HepG2 (cell line): Measurements from ENCODE around the gene ZNF394. TPM values are rescaled to one million over a fixed set of nuclear protein-coding genes. Genes with fewer than 3 reads are reported as not detected.

Source experiments
- AGO1 ChIP-seq: fragments of 200-400 bp; formaldehyde crosslinking; IDR thresholded peaks from 2 replicates; pipeline ENCODE4 v1.6.1; 2017; ENCODE audit warnings: mild to moderate bottlenecking, low read depth, low read length, moderate library complexity; ENCODE audit not compliant: poor library complexity, severe bottlenecking
- ATF7-NPFF ChIP-seq: sonication (generic); formaldehyde crosslinking; IDR thresholded peaks from 2 replicates; pipeline ENCODE4 v1.8.1; 2023; ENCODE audit warnings: mild to moderate bottlenecking, low read depth, missing genetic modification reagents, moderate library complexity
- ELF3 ChIP-seq: IDR thresholded peaks from 2 replicates; pipeline ENCODE4 v1.6.1; 2016; ENCODE audit warnings: missing genetic modification reagents, missing compliant biosample characterization
- GATA4 ChIP-seq: sonication (generic); IDR thresholded peaks from 2 replicates; pipeline ENCODE4 v1.6.1; 2016; ENCODE audit warnings: antibody characterized with exemption, low read depth, borderline replicate concordance
- JDP2 ChIP-seq: sonication (generic); formaldehyde crosslinking; IDR thresholded peaks from 2 replicates; pipeline ENCODE4 v1.8.1; 2022; ENCODE audit warnings: missing genetic modification reagents, borderline replicate concordance
- NR3C1 ChIP-seq: sonication (generic); formaldehyde crosslinking; IDR thresholded peaks from 2 replicates; pipeline ENCODE4 v1.4.0; 2020; ENCODE audit warnings: missing genetic modification reagents
- PHF21A ChIP-seq: sonication (generic); formaldehyde crosslinking; IDR thresholded peaks from 2 replicates; pipeline ENCODE4 v1.5.0; 2020; ENCODE audit warnings: mild to moderate bottlenecking, missing genetic modification reagents
- RAD21 ChIP-seq: fragments of 450-650 bp; formaldehyde crosslinking; IDR thresholded peaks from 2 replicates; pipeline ENCODE4 v1.5.0; 2020; ENCODE audit warnings: mild to moderate bottlenecking
- SNAI1 ChIP-seq: sonication (generic); formaldehyde crosslinking; IDR thresholded peaks from 2 replicates; pipeline ENCODE4 v1.5.0; 2020; ENCODE audit warnings: mild to moderate bottlenecking, missing genetic modification reagents, borderline replicate concordance
- SRF ChIP-seq: IDR thresholded peaks from 2 replicates; pipeline ENCODE4 v1.6.1; 2011; ENCODE audit warnings: mild to moderate bottlenecking, low read depth, low read length, moderate library complexity
- TOPORS ChIP-seq: sonication (generic); formaldehyde crosslinking; IDR thresholded peaks from 2 replicates; pipeline ENCODE4 v1.8.0; 2023; ENCODE audit warnings: mild to moderate bottlenecking, missing genetic modification reagents
- U2AF1 ChIP-seq: fragments of 200-400 bp; formaldehyde crosslinking; optimal IDR thresholded peaks from 2 replicates; pipeline ENCODE3; 2017; ENCODE audit warnings: mild to moderate bottlenecking, low read depth, low read length
- ZBTB7A ChIP-seq: sonication (generic); formaldehyde crosslinking; IDR thresholded peaks from 2 replicates; pipeline ENCODE4 v1.8.0; 2022; ENCODE audit warnings: mild to moderate bottlenecking, missing genetic modification reagents
- ZBTB8A ChIP-seq: sonication (generic); formaldehyde crosslinking; IDR thresholded peaks from 2 replicates; pipeline ENCODE4 v1.4.0; 2020; ENCODE audit warnings: mild to moderate bottlenecking, low read depth, missing genetic modification reagents, borderline replicate concordance
- ZFAT ChIP-seq: sonication (generic); formaldehyde crosslinking; conservative IDR thresholded peaks from 2 replicates; pipeline ENCODE4 v1.8.1; 2023; ENCODE audit warnings: missing genetic modification reagents, inconsistent platforms
- ZFP36L2 ChIP-seq: sonication (generic); formaldehyde crosslinking; IDR thresholded peaks from 2 replicates; pipeline ENCODE4 v1.4.0; 2020; ENCODE audit warnings: missing genetic modification reagents
- ZMYM3 ChIP-seq: sonication (generic); formaldehyde crosslinking; IDR thresholded peaks from 2 replicates; pipeline ENCODE4 v1.5.1; 2020; ENCODE audit warnings: mild to moderate bottlenecking, missing genetic modification reagents
- ZNF569 ChIP-seq: sonication (generic); formaldehyde crosslinking; IDR thresholded peaks from 2 replicates; pipeline ENCODE4 v1.5.0; 2020; ENCODE audit warnings: mild to moderate bottlenecking, missing genetic modification reagents, moderate library complexity, borderline replicate concordance
- ZNF619 ChIP-seq: sonication (generic); formaldehyde crosslinking; IDR thresholded peaks from 2 replicates; pipeline ENCODE4 v1.4.0; 2020; ENCODE audit warnings: mild to moderate bottlenecking, missing genetic modification reagents
- ZNF775 ChIP-seq: sonication (generic); formaldehyde crosslinking; IDR thresholded peaks from 2 replicates; pipeline ENCODE4 v1.4.0; 2020; ENCODE audit warnings: missing genetic modification reagents, mild to moderate bottlenecking, moderate library complexity, borderline replicate concordance
- polyA plus RNA-seq, 8 experiments: library from polyadenylated mRNA; depleted of rRNA in 3 of 8; stranded (reverse) in 7 of 8; unstranded in 1 of 8; fragments of >200 nt; fragmentation: Illumina TruSeq in 4 of 8; extraction: Trizol in 4 of 8; gene quantifications; 2 replicates each; pipeline versions ENCODE4 v1.2.1 to v1.2.3, GENCODE V29; 2011 to 2016; ENCODE audit warnings: low read depth in 4 of 8, missing spikeins in 1 of 8, mixed read lengths in 1 of 8; ENCODE audit not compliant: insufficient read depth in 1 of 8
- total RNA-seq, 5 experiments: library from RNA; depleted of rRNA; stranded (reverse); fragments of >200 nt; fragmentation: Illumina TruSeq; extraction: Trizol; gene quantifications; 2 replicates each; pipeline ENCODE4 v1.2.3, GENCODE V29; 2016; ENCODE audit warnings: low read depth in 1 of 5
- TF ChIP-seq, protein P1 (sequence below): fragments of 450-650 bp; IDR thresholded peaks from 2 replicates; pipeline ENCODE4 v1.6.1; 2017; ENCODE audit warnings: mild to moderate bottlenecking
- TF ChIP-seq, protein P2 (sequence below): sonication (generic); formaldehyde crosslinking; IDR thresholded peaks from 2 replicates; pipeline ENCODE4 v1.8.0; 2022; ENCODE audit warnings: mild to moderate bottlenecking, missing genetic modification reagents, borderline replicate concordance
- TF ChIP-seq, protein P3 (sequence below): sonication (generic); formaldehyde crosslinking; IDR thresholded peaks from 2 replicates; pipeline ENCODE4 v1.8.0; 2022; ENCODE audit warnings: missing genetic modification reagents, low read depth, mild to moderate bottlenecking, borderline replicate concordance
- TF ChIP-seq, protein P4 (sequence below): sonication (generic); formaldehyde crosslinking; IDR thresholded peaks from 2 replicates; pipeline ENCODE4 v1.4.0; 2020; ENCODE audit warnings: missing genetic modification reagents
- TF ChIP-seq, protein P5 (sequence below): sonication (generic); formaldehyde crosslinking; IDR thresholded peaks from 2 replicates; pipeline ENCODE4 v1.8.1; 2023; ENCODE audit warnings: missing genetic modification reagents, mild to moderate bottlenecking, borderline replicate concordance

ZNF394 gene
- total and polyA plus RNA-seq, 2 of the 13 experiments (the other 11 are each of a cell fraction or from before 2014, with no cell fraction given), result 7.8 to 19.6 TPM

DNA sequence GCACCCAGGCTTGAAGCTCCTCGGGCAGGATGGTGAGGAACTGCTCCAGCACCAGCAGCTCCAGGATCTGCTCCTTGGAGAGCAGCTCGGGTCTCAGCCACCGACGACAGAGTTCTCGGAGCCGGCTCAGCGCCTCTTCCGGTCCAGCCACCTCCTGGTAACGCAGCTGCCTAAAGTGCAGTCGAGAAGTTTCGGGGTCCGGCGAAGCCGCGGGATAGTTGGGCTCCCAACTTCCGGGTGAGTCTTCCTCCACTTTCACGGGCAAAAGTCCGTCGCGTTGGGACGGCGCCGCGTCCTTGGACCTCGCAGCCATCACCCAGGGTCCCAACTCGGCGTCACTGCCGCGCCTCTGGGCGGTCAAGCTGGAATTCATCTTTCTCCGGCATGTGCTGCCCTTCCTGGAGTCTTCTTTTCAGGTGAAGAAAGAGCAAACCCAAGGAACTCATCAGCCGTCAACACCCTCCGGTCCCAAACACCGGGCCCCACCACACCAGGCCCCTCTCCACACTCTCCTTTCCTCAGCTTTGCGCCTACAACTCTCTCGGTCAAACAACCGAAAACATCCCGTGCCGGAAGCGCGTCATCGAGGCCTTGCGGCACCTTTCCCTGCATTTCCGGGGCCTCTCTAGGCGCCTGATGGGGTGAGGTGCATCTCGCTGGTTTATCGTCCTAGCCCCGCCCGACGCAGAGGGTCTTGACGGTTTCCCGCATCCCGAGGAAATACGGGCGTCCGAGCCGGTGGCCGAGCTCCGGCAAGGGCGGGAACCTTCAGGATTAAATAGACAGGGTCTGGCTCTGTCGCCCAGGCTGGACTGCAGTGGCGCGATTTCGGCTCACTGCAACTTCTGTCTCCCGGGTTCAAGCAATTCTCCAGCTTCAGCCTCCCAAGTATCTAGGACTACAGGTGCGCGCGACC is at the start of gene ZNF394 (continued):
- TF ChIP-seq, protein P1, sequence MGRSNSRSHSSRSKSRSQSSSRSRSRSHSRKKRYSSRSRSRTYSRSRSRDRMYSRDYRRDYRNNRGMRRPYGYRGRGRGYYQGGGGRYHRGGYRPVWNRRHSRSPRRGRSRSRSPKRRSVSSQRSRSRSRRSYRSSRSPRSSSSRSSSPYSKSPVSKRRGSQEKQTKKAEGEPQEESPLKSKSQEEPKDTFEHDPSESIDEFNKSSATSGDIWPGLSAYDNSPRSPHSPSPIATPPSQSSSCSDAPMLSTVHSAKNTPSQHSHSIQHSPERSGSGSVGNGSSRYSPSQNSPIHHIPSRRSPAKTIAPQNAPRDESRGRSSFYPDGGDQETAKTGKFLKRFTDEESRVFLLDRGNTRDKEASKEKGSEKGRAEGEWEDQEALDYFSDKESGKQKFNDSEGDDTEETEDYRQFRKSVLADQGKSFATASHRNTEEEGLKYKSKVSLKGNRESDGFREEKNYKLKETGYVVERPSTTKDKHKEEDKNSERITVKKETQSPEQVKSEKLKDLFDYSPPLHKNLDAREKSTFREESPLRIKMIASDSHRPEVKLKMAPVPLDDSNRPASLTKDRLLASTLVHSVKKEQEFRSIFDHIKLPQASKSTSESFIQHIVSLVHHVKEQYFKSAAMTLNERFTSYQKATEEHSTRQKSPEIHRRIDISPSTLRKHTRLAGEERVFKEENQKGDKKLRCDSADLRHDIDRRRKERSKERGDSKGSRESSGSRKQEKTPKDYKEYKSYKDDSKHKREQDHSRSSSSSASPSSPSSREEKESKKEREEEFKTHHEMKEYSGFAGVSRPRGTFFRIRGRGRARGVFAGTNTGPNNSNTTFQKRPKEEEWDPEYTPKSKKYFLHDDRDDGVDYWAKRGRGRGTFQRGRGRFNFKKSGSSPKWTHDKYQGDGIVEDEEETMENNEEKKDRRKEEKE, result no peak
- TF ChIP-seq ZBTB7A, result no peak
- no peak for TF ChIP-seq SRF
- TF ChIP-seq GATA4, result no peak
- 0 out of 2 replicates have a peak, but pooled peaks have one; percentile 48 for TF ChIP-seq TOPORS (CRISPR knock-in tag)
- TF ChIP-seq JDP2 (CRISPR knock-in tag), result no peak
- TF ChIP-seq ATF7-NPFF (CRISPR knock-in tag), result 0 out of 2 replicates have a peak, but pooled peaks have one; percentile 14
- TF ChIP-seq, protein P2, sequence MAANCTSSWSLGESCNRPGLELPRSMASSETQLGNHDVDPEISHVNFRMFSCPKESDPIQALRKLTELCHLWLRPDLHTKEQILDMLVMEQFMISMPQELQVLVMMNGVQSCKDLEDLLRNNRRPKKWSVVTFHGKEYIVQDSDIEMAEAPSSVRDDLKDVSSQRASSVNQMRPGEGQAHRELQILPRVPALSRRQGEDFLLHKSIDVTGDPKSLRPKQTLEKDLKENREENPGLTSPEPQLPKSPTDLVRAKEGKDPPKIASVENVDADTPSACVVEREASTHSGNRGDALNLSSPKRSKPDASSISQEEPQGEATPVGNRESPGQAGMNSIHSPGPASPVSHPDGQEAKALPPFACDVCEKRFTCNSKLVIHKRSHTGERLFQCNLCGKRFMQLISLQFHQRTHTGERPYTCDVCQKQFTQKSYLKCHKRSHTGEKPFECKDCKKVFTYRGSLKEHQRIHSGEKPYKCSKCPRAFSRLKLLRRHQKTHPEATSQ (CRISPR knock-in tag), result no peak; the same call in 1 of the 2 replicates
- TF ChIP-seq ZFP36L2 (CRISPR knock-in tag), result no peak; the same call in 1 of the 2 replicates
- TF ChIP-seq ZBTB8A (CRISPR knock-in tag), result no peak
- TF ChIP-seq AGO1, result peak; percentile 61
- 0 out of 2 replicates have a peak, but pooled peaks have one; percentile 69 for TF ChIP-seq SNAI1 (CRISPR knock-in tag)
- no peak for TF ChIP-seq ZMYM3 (CRISPR knock-in tag)
- TF ChIP-seq, protein P3, sequence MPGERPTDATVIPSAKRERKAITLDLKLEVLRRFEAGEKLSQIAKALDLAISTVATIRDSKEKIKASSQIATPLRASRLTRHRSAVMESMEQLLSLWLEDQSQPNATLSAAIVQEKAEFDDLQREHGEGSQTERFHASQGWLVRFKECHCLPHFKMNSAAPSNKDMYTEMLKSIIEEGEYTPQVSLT (CRISPR knock-in tag), result no peak
- TF ChIP-seq U2AF1, result no peak
- no peak for TF ChIP-seq ZFAT
- TF ChIP-seq PHF21A, result peak; percentile 84
- TF ChIP-seq ZNF775, result no peak
- TF ChIP-seq, protein P4, sequence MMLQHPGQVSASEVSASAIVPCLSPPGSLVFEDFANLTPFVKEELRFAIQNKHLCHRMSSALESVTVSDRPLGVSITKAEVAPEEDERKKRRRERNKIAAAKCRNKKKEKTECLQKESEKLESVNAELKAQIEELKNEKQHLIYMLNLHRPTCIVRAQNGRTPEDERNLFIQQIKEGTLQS, result no peak
- TF ChIP-seq, protein P5, sequence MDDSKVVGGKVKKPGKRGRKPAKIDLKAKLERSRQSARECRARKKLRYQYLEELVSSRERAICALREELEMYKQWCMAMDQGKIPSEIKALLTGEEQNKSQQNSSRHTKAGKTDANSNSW (CRISPR knock-in tag), result no peak; the same call in 1 of the 2 replicates
- no peak for TF ChIP-seq NR3C1 (CRISPR knock-in tag)
- no peak for TF ChIP-seq RAD21 (CRISPR knock-in tag)
- no peak for TF ChIP-seq ZNF569 (CRISPR knock-in tag)
- peak; percentile 68 for TF ChIP-seq ELF3 (CRISPR knock-in tag)
- TF ChIP-seq ZNF619 (CRISPR knock-in tag), result no peak
